PFSK-1 (cell line): ENCODE results near the gene MSANTD1.

Source experiments
- FOXP2 ChIP-seq: optimal IDR thresholded peaks from 2 replicates; pipeline ENCODE3; 2011; ENCODE audit warnings: borderline replicate concordance, control low read depth, inconsistent platforms; ENCODE audit not compliant: insufficient read depth; ENCODE audit errors: extremely low read length, extremely low read depth
- POLR2AphosphoS5 ChIP-seq: IDR thresholded peaks from 2 replicates; pipeline ENCODE4 v1.6.1; 2012; ENCODE audit warnings: low read depth, mild to moderate bottlenecking, control low read depth, low read length, moderate library complexity
- REST ChIP-seq, 2 experiments: IDR thresholded peaks; 2 replicates each; pipeline versions ENCODE4 v1.6.1 to v1.8.0; 2011 to 2012; ENCODE audit warnings: low read depth in 2 of 2, low read length in 2 of 2, control low read depth in 1 of 2, inconsistent platforms in 1 of 2, mild to moderate bottlenecking in 1 of 2, moderate library complexity in 1 of 2; ENCODE audit not compliant: insufficient read depth in 1 of 2
- SIN3A ChIP-seq: IDR thresholded peaks from 2 replicates; pipeline ENCODE4 v1.6.1; 2012; ENCODE audit warnings: mild to moderate bottlenecking, low read length, moderate library complexity, borderline replicate concordance; ENCODE audit not compliant: insufficient read depth
- TAF1 ChIP-seq: IDR thresholded peaks from 2 replicates; pipeline ENCODE4 v1.6.1; 2012; ENCODE audit warnings: low read length, control low read depth, borderline replicate concordance; ENCODE audit not compliant: insufficient read depth

The MSANTD1 gene

GRCh38 chr4:3302786-3303564 is 54.0 kb downstream of the MSANTD1 start:
- no peak for TF ChIP-seq POLR2AphosphoS5
- no peak for TF ChIP-seq TAF1
- TF ChIP-seq FOXP2 = no peak
- no peak for TF ChIP-seq SIN3A
- no peak for TF ChIP-seq REST (IDR thresholded peaks at IDR 0.05; ENCODE audit: insufficient read depth in 1 of 2, low read depth in 2 of 2, low read length in 2 of 2)

- TF ChIP-seq REST (IDR thresholded peaks at IDR 0.05; ENCODE audit: insufficient read depth in 1 of 2, low read depth in 2 of 2, low read length in 2 of 2) (no peak), TAF1 (no peak), POLR2AphosphoS5 (no peak), FOXP2 (no peak), SIN3A (no peak)
These were observed 54.5 kb downstream of the MSANTD1 start for GRCh38 chr4:3303565-3303824.

- TF ChIP-seq FOXP2 (no peak), TAF1 (no peak), SIN3A (no peak), REST (IDR thresholded peaks at IDR 0.05; ENCODE audit: insufficient read depth in 1 of 2, low read depth in 2 of 2, low read length in 2 of 2) (no peak), POLR2AphosphoS5 (no peak)
These were observed 55.2 kb downstream of the MSANTD1 start for GRCh38 chr4:3303923-3304710.

GRCh38 chr4:3304831-3305609 is 56.1 kb downstream of the MSANTD1 start:
- TF ChIP-seq POLR2AphosphoS5 (no peak), SIN3A (no peak), FOXP2 (no peak), REST (IDR thresholded peaks at IDR 0.05; ENCODE audit: insufficient read depth in 1 of 2, low read depth in 2 of 2, low read length in 2 of 2) (no peak), TAF1 (no peak)
